HepG2 (cell line): ENCODE data around the gene SUSD3. TPM values are rescaled to one million over a fixed set of nuclear protein-coding genes. Genes with fewer than 3 reads are reported as not detected.
A peak's percentile ranks its signal among the peaks of the same experiment; 100 is the strongest.

Source experiments
- ATAC-seq: fragments of 200-7000 bp; cut with Tn5 transposase; 3 replicates; pipeline ENCODE4 v1.9.1; 2020; ENCODE audit warnings: mild to moderate bottlenecking, moderate library complexity
- BruUV-seq: library from RNA; stranded (reverse); fragments of 400-500 nt; replicated peaks from 2 replicates; lab custom pipeline; 2021; lab: Mats Ljungman, UMichigan
- CTCF ChIA-PET: fragments of 300-600 bp; formaldehyde crosslinking; extraction: SDS; loops from one replicate; lab custom pipeline; 2021; ENCODE audit warnings: low total read pairs, inconsistent platforms, low intra/inter-chr PET ratio; lab: Yijun Ruan, JAX
- POLR2A ChIA-PET: fragments of 350-600 bp; sonication (Branson Sonifier 250); formaldehyde crosslinking; loops from one replicate; lab custom pipeline; 2020; ENCODE audit warnings: antibody characterized with exemption, inconsistent platforms; lab: Yijun Ruan, JAX
- DNase-seq: peaks from one replicate; pipeline ENCODE4 v3.0.0-alpha.2; 2015; ENCODE audit warnings: low spot score
- FAIRE-seq: peaks from 3 replicates; lab custom pipeline; 2011; peaks lifted over from hg19 to GRCh38; lab: Jason Lieb, UNC
- H2AFZ ChIP-seq: one replicate; pipeline ENCODE4 v1.6.1; 2011; ENCODE audit warnings: low read length, inconsistent platforms
- H3K27ac ChIP-seq: fragments of 300-600 bp; 3 replicates; pipeline ENCODE4 v1.8.0; 2011; ENCODE audit warnings: mixed run types, mild to moderate bottlenecking, mixed read lengths, low read length, inconsistent platforms; ENCODE audit not compliant: insufficient read depth; ENCODE audit errors: extremely low read length
- H3K27me3 ChIP-seq, 2 experiments: fragments of 200-600 bp in 1 of 2; 2 replicates in 1 of 2; 3 replicates in 1 of 2; pipeline versions ENCODE4 v1.6.0 to v1.8.0; 2011; ENCODE audit warnings: low read length in 2 of 2, mild to moderate bottlenecking in 2 of 2, moderate library complexity in 2 of 2, inconsistent platforms in 1 of 2; ENCODE audit not compliant: insufficient read depth in 2 of 2, control insufficient read depth in 1 of 2
- H3K36me3 ChIP-seq, 2 experiments: fragments of 200-600 bp in 1 of 2; replicated peaks in 1 of 2; 2 replicates in 1 of 2; 3 replicates in 1 of 2; pipeline versions ENCODE4 v1.5.1 to v1.8.0; 2011; ENCODE audit warnings: low read length in 2 of 2, inconsistent platforms in 1 of 2; ENCODE audit not compliant: insufficient read depth in 2 of 2, control insufficient read depth in 1 of 2
- H3K4me1 ChIP-seq: 2 replicates; pipeline ENCODE4 v1.5.1; 2012; ENCODE audit warnings: low read length, inconsistent platforms; ENCODE audit not compliant: insufficient read depth
- H3K4me2 ChIP-seq: 2 replicates; pipeline ENCODE4 v1.6.0; 2011; ENCODE audit warnings: low read depth, low read length, inconsistent platforms
- H3K4me3 ChIP-seq, 3 experiments: fragments of 200-600 bp in 1 of 3; sonication (generic), shearing (Covaris generic) in 1 of 3; replicated peaks in 1 of 3; 2 replicates each; pipeline ENCODE4 v1.5.1; 2011 to 2016; ENCODE audit warnings: low read length in 3 of 3, inconsistent platforms in 2 of 3, low read depth in 2 of 3, mild to moderate bottlenecking in 2 of 3, control low read depth in 1 of 3, mixed read lengths in 1 of 3; ENCODE audit not compliant: insufficient read depth in 1 of 3
- H3K79me2 ChIP-seq: one replicate; pipeline ENCODE4 v1.6.1; 2011; ENCODE audit warnings: low read length, inconsistent platforms; ENCODE audit not compliant: insufficient read depth
- H3K9ac ChIP-seq: 2 replicates; pipeline ENCODE4 v1.6.0; 2011; ENCODE audit warnings: mild to moderate bottlenecking, low read depth, low read length, inconsistent platforms; ENCODE audit not compliant: insufficient read depth
- H3K9me3 ChIP-seq: 2 replicates; pipeline ENCODE4 v1.5.1; 2012; ENCODE audit warnings: mild to moderate bottlenecking, low read length
- H4K20me1 ChIP-seq: 2 replicates; pipeline ENCODE4 v1.6.0; 2011; ENCODE audit warnings: inconsistent platforms, mild to moderate bottlenecking, low read length, moderate library complexity; ENCODE audit not compliant: insufficient read depth
- AGO2 ChIP-seq: fragments of 200-400 bp; formaldehyde crosslinking; optimal IDR thresholded peaks from 2 replicates; pipeline ENCODE3; 2017; ENCODE audit warnings: mild to moderate bottlenecking, low read depth, low read length, moderate library complexity
- HNRNPH1 ChIP-seq: fragments of 200-400 bp; formaldehyde crosslinking; optimal IDR thresholded peaks from 2 replicates; pipeline ENCODE3; 2017; ENCODE audit warnings: mild to moderate bottlenecking, low read depth, low read length
- MIER2 ChIP-seq: IDR thresholded peaks from 2 replicates; pipeline ENCODE4 v1.6.1; 2016; ENCODE audit warnings: missing biosample characterization, missing genetic modification reagents
- NCOA1 ChIP-seq: sonication (generic); formaldehyde crosslinking; IDR thresholded peaks from 2 replicates; pipeline ENCODE4 v1.9.0; 2021; ENCODE audit warnings: missing genetic modification reagents
- RXRB ChIP-seq: IDR thresholded peaks from 2 replicates; pipeline ENCODE4 v1.6.1; 2016; ENCODE audit warnings: borderline replicate concordance, missing genetic modification reagents, missing compliant biosample characterization
- ZBTB39 ChIP-seq: sonication (generic); formaldehyde crosslinking; IDR thresholded peaks from 2 replicates; pipeline ENCODE4 v1.5.0; 2020; ENCODE audit warnings: missing genetic modification reagents
- ZFP41 ChIP-seq: sonication (generic); formaldehyde crosslinking; IDR thresholded peaks from 2 replicates; pipeline ENCODE4 v1.4.0; 2020; ENCODE audit warnings: mild to moderate bottlenecking, missing genetic modification reagents, borderline replicate concordance
- ZNF333 ChIP-seq: sonication (generic); formaldehyde crosslinking; IDR thresholded peaks from 2 replicates; pipeline ENCODE4 v1.4.0; 2020; ENCODE audit warnings: mild to moderate bottlenecking, missing genetic modification reagents, borderline replicate concordance
- WGBS: methylation state at CpG from one replicate; pipeline ENCODE4 v1.1.6; 2017; ENCODE audit warnings: low lambda C conversion rate; 5-methylcytosine and 5-hydroxymethylcytosine counted together
- in situ Hi-C: cut with HindIII; loops from 2 replicates; pipeline ENCODE4 v1.10.0; 2017; ENCODE audit warnings: low pct_unique_long_range_greater_than_20kb; ENCODE audit not compliant: extremely low pct_ligation_motif_present
- intact Hi-C: fragments of 100-400 bp; cut with micrococcal nuclease; formaldehyde crosslinking; loops from one replicate; pipeline ENCODE4 v1.10.0; 2022; ENCODE audit not compliant: unreplicated experiment
- polyA plus RNA-seq, 8 experiments: library from polyadenylated mRNA; depleted of rRNA in 3 of 8; stranded (reverse) in 7 of 8; unstranded in 1 of 8; fragments of >200 nt; fragmentation: Illumina TruSeq in 4 of 8; extraction: Trizol in 4 of 8; gene quantifications; 2 replicates each; pipeline versions ENCODE4 v1.2.1 to v1.2.3, GENCODE V29; 2011 to 2016; ENCODE audit warnings: low read depth in 4 of 8, missing spikeins in 1 of 8, mixed read lengths in 1 of 8; ENCODE audit not compliant: insufficient read depth in 1 of 8
- total RNA-seq, 5 experiments: library from RNA; depleted of rRNA; stranded (reverse); fragments of >200 nt; fragmentation: Illumina TruSeq; extraction: Trizol; gene quantifications; 2 replicates each; pipeline ENCODE4 v1.2.3, GENCODE V29; 2016; ENCODE audit warnings: low read depth in 1 of 5
- TF ChIP-seq, protein P1 (sequence below): sonication (generic); formaldehyde crosslinking; IDR thresholded peaks from 2 replicates; pipeline ENCODE4 v1.5.0; 2020; ENCODE audit warnings: mild to moderate bottlenecking, missing genetic modification reagents
- TF ChIP-seq, protein P2 (sequence below): sonication (generic); formaldehyde crosslinking; IDR thresholded peaks from one replicate; pipeline ENCODE4 v1.5.1; 2020; ENCODE audit warnings: mild to moderate bottlenecking, missing genetic modification reagents; ENCODE audit errors: not compliant biosample characterization

Gene SUSD3
- total and polyA plus RNA-seq, 2 of the 13 experiments (the other 11 are each of a cell fraction or from before 2014, with no cell fraction given) = 7.0 to 9.1 TPM

DNA sequence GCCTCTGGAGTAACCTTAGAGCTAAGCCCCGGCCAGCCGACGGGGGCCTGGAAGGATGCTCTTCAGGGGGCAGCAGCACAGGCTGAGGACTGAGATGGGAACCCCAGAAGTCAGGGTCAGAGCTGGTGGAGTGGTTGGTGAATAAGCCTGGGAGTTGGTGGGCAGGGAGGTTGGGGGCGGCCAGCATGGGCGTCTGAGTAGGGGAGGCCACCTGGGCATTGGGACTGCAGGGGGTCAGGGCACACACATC lies 61.1 kb downstream of the SUSD3 start:
- ATAC-seq = no peak
- H4K20me1 ChIP-seq = no peaks in the 10 kb centered on the region
- ChIA-PET POLR2A (interaction anchor here (0.6 to 13.7 kb wide), 11 partner anchors 8 to 188 kb away, joined by 3 to 195 read pairs (median 5); partner anchors contain the start of genes CARD19 and NINJ1), CTCF (no interaction called here)
- no peaks in the 10 kb centered on the region for H3K9me3 ChIP-seq
- intact Hi-C loops = no loop called here
- no TSS peak for BruUV-seq
- peaks cover 42% of the 10 kb centered on the region for H3K4me1 ChIP-seq
- peak overlapping the region; percentile 50 for H3K4me2 ChIP-seq
- no peak for DNase-seq
- in situ Hi-C loops = no loop called here
- H3K27ac ChIP-seq = peak overlapping the region; percentile 52
- FAIRE-seq = no peak
- peak overlapping the region in 1 of 3 experiments; percentile 53; a peak in 1 of 6 replicates for H3K4me3 ChIP-seq
- H3K36me3 ChIP-seq = peaks cover 15 to 27% of the 10 kb centered on the region in 2 experiments; a peak in 4 of 5 replicates
- H3K79me2 ChIP-seq = no peaks in the 10 kb centered on the region
- H2AFZ ChIP-seq = no peak overlapping the region
- 0 out of 2 replicates have a peak overlapping the region, but pooled peaks have one; percentile 9 for H3K9ac ChIP-seq
- no peaks in the 10 kb centered on the region for H3K27me3 ChIP-seq
- WGBS = 38% methylated on average over 4 of the region's 5 CpGs
- TF ChIP-seq, protein P1, sequence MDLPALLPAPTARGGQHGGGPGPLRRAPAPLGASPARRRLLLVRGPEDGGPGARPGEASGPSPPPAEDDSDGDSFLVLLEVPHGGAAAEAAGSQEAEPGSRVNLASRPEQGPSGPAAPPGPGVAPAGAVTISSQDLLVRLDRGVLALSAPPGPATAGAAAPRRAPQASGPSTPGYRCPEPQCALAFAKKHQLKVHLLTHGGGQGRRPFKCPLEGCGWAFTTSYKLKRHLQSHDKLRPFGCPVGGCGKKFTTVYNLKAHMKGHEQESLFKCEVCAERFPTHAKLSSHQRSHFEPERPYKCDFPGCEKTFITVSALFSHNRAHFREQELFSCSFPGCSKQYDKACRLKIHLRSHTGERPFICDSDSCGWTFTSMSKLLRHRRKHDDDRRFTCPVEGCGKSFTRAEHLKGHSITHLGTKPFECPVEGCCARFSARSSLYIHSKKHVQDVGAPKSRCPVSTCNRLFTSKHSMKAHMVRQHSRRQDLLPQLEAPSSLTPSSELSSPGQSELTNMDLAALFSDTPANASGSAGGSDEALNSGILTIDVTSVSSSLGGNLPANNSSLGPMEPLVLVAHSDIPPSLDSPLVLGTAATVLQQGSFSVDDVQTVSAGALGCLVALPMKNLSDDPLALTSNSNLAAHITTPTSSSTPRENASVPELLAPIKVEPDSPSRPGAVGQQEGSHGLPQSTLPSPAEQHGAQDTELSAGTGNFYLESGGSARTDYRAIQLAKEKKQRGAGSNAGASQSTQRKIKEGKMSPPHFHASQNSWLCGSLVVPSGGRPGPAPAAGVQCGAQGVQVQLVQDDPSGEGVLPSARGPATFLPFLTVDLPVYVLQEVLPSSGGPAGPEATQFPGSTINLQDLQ (CRISPR knock-in tag) = no peak
- TF ChIP-seq AGO2 = peak; percentile 92
- TF ChIP-seq HNRNPH1 = no peak
- TF ChIP-seq ZNF333 (CRISPR knock-in tag) = no peak
- TF ChIP-seq, protein P2, sequence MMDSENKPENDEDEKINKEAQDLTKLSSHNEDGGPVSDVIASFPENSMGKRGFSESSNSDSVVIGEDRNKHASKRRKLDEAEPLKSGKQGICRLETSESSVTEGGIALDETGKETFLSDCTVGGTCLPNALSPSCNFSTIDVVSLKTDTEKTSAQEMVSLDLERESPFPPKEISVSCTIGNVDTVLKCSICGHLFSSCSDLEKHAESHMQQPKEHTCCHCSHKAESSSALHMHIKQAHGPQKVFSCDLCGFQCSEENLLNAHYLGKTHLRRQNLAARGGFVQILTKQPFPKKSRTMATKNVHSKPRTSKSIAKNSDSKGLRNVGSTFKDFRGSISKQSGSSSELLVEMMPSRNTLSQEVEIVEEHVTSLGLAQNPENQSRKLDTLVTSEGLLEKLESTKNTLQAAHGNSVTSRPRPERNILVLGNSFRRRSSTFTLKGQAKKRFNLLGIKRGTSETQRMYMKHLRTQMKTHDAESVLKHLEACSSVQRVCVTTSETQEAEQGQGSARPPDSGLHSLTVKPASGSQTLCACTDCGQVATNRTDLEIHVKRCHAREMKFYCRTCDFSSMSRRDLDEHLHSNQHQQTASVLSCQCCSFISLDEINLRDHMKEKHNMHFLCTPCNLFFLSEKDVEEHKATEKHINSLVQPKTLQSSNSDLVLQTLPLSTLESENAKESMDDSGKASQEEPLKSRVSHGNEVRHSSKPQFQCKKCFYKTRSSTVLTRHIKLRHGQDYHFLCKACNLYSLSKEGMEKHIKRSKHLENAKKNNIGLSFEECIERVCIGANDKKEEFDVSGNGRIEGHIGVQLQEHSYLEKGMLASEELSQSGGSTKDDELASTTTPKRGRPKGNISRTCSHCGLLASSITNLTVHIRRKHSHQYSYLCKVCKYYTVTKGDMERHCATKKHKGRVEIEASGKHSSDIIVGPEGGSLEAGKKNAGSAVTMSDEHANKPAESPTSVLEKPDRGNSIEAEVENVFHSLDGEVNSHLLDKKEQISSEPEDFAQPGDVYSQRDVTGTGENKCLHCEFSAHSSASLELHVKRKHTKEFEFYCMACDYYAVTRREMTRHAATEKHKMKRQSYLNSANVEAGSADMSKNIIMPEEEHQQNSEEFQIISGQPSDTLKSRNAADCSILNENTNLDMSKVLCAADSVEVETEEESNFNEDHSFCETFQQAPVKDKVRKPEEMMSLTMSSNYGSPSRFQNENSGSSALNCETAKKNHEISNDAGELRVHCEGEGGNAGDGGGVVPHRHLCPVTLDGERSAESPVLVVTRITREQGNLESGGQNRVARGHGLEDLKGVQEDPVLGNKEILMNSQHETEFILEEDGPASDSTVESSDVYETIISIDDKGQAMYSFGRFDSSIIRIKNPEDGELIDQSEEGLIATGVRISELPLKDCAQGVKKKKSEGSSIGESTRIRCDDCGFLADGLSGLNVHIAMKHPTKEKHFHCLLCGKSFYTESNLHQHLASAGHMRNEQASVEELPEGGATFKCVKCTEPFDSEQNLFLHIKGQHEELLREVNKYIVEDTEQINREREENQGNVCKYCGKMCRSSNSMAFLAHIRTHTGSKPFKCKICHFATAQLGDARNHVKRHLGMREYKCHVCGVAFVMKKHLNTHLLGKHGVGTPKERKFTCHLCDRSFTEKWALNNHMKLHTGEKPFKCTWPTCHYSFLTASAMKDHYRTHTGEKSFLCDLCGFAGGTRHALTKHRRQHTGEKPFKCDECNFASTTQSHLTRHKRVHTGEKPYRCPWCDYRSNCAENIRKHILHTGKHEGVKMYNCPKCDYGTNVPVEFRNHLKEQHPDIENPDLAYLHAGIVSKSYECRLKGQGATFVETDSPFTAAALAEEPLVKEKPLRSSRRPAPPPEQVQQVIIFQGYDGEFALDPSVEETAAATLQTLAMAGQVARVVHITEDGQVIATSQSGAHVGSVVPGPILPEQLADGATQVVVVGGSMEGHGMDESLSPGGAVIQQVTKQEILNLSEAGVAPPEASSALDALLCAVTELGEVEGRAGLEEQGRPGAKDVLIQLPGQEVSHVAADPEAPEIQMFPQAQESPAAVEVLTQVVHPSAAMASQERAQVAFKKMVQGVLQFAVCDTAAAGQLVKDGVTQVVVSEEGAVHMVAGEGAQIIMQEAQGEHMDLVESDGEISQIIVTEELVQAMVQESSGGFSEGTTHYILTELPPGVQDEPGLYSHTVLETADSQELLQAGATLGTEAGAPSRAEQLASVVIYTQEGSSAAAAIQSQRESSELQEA = peak; percentile 53
- TF ChIP-seq ZBTB39 (CRISPR knock-in tag) = 0 out of 2 replicates have a peak, but pooled peaks have one; percentile 58
- 0 out of 2 replicates have a peak, but pooled peaks have one; percentile 52 for TF ChIP-seq NCOA1 (CRISPR knock-in tag)
- TF ChIP-seq ZFP41 (CRISPR knock-in tag) = no peak
- no peak for TF ChIP-seq MIER2 (CRISPR knock-in tag)
- TF ChIP-seq RXRB (CRISPR knock-in tag) = no peak
